Measurements from ENCODE around the gene CCDC157.
"Not testable (repeated sequence)": the region's sequence is repeated elsewhere in the genome, so short reads cannot be mapped to it uniquely, and the experiment has no call there.

Gene CCDC157

GRCh38 chr22:30396871-30397655, 40.3 kb downstream of the CCDC157 start, which contains the start of gene SEC14L2:
Gene SEC14L2, plus strand, starts transcription at chr22:30397018. Its CDS starts 99 bp downstream, at chr22:30397117.
- H3K36me3 ChIP-seq (ENCODE audit: insufficient read depth, insufficient read length, low read length), result no peaks in the 10 kb centered on the region
- peak within 1 kb of the TSS; percentile 0 for H3K9ac ChIP-seq (ENCODE audit: insufficient read length, low read depth)
- TF ChIP-seq SUZ12 (IDR thresholded peaks at IDR 0.05; ENCODE audit: extremely low read depth, insufficient read depth, insufficient read length) (no peak), ZNF274 (IDR thresholded peaks at IDR 0.05; ENCODE audit: low read depth, low read length) (no peak), YY1 (IDR thresholded peaks at IDR 0.05; ENCODE audit: insufficient read depth, insufficient read length) (no peak)
- peaks cover 8% of the 10 kb centered on the region for H3K4me1 ChIP-seq (ENCODE audit: insufficient read depth, insufficient read length)
- H3K9me3 ChIP-seq (ENCODE audit: insufficient read depth, low read length), result no peaks in the 10 kb centered on the region
- peaks cover 42% of the 10 kb centered on the region for H3K27me3 ChIP-seq (ENCODE audit: insufficient read depth, insufficient read length)
- DNase-seq (ENCODE audit: low read depth, low spot score), result no peak
- peak within 1 kb of the TSS; percentile 47 for H3K4me3 ChIP-seq (ENCODE audit: insufficient read length, low read depth)

GRCh38 chr22:30397656-30398635, 41.1 kb downstream of the CCDC157 start:
- Histone ChIP-seq H3K36me3 (ENCODE audit: insufficient read depth, insufficient read length, low read length) (no peaks in the 10 kb centered on the region), H3K27me3 (ENCODE audit: insufficient read depth, insufficient read length) (peaks cover 42% of the 10 kb centered on the region), H3K4me3 (ENCODE audit: insufficient read length, low read depth) (peak overlapping the region; percentile 47), H3K9me3 (ENCODE audit: insufficient read depth, low read length) (no peaks in the 10 kb centered on the region), H3K4me1 (ENCODE audit: insufficient read depth, insufficient read length) (peaks cover 8% of the 10 kb centered on the region), H3K9ac (ENCODE audit: insufficient read length, low read depth) (peak overlapping the region; percentile 38)
- TF ChIP-seq ZNF274 (IDR thresholded peaks at IDR 0.05; ENCODE audit: low read depth, low read length) (no peak), SUZ12 (IDR thresholded peaks at IDR 0.05; ENCODE audit: extremely low read depth, insufficient read depth, insufficient read length) (no peak), YY1 (IDR thresholded peaks at IDR 0.05; ENCODE audit: insufficient read depth, insufficient read length) (no peak)
- DNase-seq (ENCODE audit: low read depth, low spot score), result no peak

DNA sequence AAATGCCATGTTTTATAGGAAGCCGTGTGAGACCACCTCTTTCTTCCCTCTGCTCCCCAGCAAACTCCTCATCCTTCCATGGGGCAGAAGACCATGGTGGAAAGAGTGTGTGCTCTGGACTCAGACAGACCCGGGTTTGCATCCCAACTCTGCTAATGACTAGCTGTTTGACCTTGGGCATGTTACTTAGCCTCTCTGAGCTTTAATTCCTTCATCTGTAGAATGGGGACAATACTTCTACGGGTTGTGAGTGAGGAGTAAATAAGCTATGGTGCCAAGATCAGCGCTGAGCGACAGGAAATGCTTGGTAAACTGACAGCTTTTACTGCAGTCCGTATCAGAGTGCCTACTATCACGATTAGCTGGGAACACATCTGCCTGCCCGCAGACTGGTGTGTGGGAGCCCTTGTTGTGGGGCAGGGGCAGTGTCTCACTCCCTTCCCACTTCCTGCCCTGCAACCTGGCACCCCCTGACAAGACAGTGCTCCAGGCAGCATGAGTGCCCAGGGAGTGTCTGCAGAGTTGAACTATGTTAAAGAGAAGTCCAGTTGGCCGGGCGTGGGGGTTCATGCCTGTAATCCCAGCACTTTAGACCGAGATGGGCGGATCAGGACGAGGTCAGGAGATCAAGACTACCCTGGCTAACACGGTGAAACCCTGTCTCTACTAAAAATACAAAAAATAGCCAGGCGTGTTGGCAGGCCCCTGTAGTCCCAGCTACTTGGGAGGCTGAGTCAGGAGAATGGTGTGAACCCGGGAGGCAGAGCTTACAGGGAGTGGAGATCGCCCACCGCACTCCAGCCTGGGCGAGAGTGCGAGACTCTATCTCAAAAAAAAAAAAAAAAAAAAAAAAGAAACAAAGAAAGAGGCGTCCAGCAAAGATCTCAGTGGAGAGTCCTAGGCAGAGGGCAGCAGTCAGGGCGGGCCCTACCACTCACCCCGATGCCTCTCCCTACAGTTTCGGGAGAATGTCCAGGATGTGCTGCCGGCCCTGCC, 42.2 kb downstream of the CCDC157 start:
- no peak for TF ChIP-seq YY1 (IDR thresholded peaks at IDR 0.05; ENCODE audit: insufficient read depth, insufficient read length)
- TF ChIP-seq SUZ12 (IDR thresholded peaks at IDR 0.05; ENCODE audit: extremely low read depth, insufficient read depth, insufficient read length), result no peak
- TF ChIP-seq ZNF274 (IDR thresholded peaks at IDR 0.05; ENCODE audit: low read depth, low read length), result no peak
- DNase-seq (ENCODE audit: low read depth, low spot score), result no peak
- Histone ChIP-seq H3K4me3 (ENCODE audit: insufficient read length, low read depth) (no peak overlapping the region), H3K9me3 (ENCODE audit: insufficient read depth, low read length) (no peaks in the 10 kb centered on the region), H3K9ac (ENCODE audit: insufficient read length, low read depth) (no peak overlapping the region), H3K27me3 (ENCODE audit: insufficient read depth, insufficient read length) (peaks cover 42% of the 10 kb centered on the region), H3K4me1 (ENCODE audit: insufficient read depth, insufficient read length) (peaks cover 5% of the 10 kb centered on the region), H3K36me3 (ENCODE audit: insufficient read depth, insufficient read length, low read length) (no peaks in the 10 kb centered on the region)

- Histone ChIP-seq H3K27me3 (ENCODE audit: insufficient read depth, insufficient read length) (peaks cover 41% of the 10 kb centered on the region), H3K4me1 (ENCODE audit: insufficient read depth, insufficient read length) (peaks cover 5% of the 10 kb centered on the region), H3K9ac (ENCODE audit: insufficient read length, low read depth) (no peak overlapping the region), H3K9me3 (ENCODE audit: insufficient read depth, low read length) (no peaks in the 10 kb centered on the region), H3K4me3 (ENCODE audit: insufficient read length, low read depth) (no peak overlapping the region), H3K36me3 (ENCODE audit: insufficient read depth, insufficient read length, low read length) (no peaks in the 10 kb centered on the region)
- no peak for TF ChIP-seq YY1 (IDR thresholded peaks at IDR 0.05; ENCODE audit: insufficient read depth, insufficient read length)
- no peak for TF ChIP-seq ZNF274 (IDR thresholded peaks at IDR 0.05; ENCODE audit: low read depth, low read length)
- no peak for TF ChIP-seq SUZ12 (IDR thresholded peaks at IDR 0.05; ENCODE audit: extremely low read depth, insufficient read depth, insufficient read length)
- no peak for DNase-seq (ENCODE audit: low read depth, low spot score)
Measured at GRCh38 chr22:30399718-30400117, 42.9 kb downstream of the CCDC157 start.

GRCh38 chr22:30400159-30400558, 43.4 kb downstream of the CCDC157 start:
- H3K36me3 ChIP-seq (ENCODE audit: insufficient read depth, insufficient read length, low read length), result no peaks in the 10 kb centered on the region
- H3K9me3 ChIP-seq (ENCODE audit: insufficient read depth, low read length), result no peaks in the 10 kb centered on the region
- H3K4me1 ChIP-seq (ENCODE audit: insufficient read depth, insufficient read length), result peaks cover 5% of the 10 kb centered on the region
- no peak for DNase-seq (ENCODE audit: low read depth, low spot score)
- TF ChIP-seq SUZ12 (IDR thresholded peaks at IDR 0.05; ENCODE audit: extremely low read depth, insufficient read depth, insufficient read length) (no peak), ZNF274 (IDR thresholded peaks at IDR 0.05; ENCODE audit: low read depth, low read length) (no peak), YY1 (IDR thresholded peaks at IDR 0.05; ENCODE audit: insufficient read depth, insufficient read length) (no peak)
- H3K4me3 ChIP-seq (ENCODE audit: insufficient read length, low read depth), result no peak overlapping the region
- peak overlapping the region; percentile 21 for H3K9ac ChIP-seq (ENCODE audit: insufficient read length, low read depth)
- H3K27me3 ChIP-seq (ENCODE audit: insufficient read depth, insufficient read length), result peaks cover 37% of the 10 kb centered on the region

DNA sequence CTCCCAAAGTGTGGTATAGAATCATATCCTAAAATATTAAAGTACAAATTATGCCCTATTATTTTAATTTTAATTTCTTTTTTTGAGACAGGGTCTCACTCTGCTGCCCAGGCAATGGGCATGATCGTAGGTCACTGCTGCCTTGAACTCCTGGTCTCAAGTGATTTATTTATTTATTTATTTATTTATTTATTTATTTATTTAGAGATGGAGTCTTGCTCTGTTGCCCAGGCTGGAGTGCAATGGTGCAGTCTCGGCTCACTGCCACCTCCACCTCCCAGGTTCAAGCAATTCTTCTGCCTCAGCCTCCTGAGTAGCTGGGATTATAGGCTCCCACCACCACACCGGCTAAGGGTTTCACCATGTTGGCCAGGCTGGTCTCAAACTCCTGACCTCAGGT, 44.2 kb downstream of the CCDC157 start:
- not testable (repeated sequence) for DNase-seq (ENCODE audit: low read depth, low spot score); H3K36me3 ChIP-seq (ENCODE audit: insufficient read depth, insufficient read length, low read length); H3K4me1 ChIP-seq (ENCODE audit: insufficient read depth, insufficient read length); H3K4me3 ChIP-seq (ENCODE audit: insufficient read length, low read depth); H3K9me3 ChIP-seq (ENCODE audit: insufficient read depth, low read length); H3K9ac ChIP-seq (ENCODE audit: insufficient read length, low read depth)
- H3K27me3 ChIP-seq (ENCODE audit: insufficient read depth, insufficient read length), result peaks cover 30% of the 10 kb centered on the region
